HepG2 (cell line): ENCODE data around the gene CREBZF. TPM values are rescaled to one million over a fixed set of nuclear protein-coding genes. Genes with fewer than 3 reads are reported as not detected.
A peak's percentile ranks its signal among the peaks of the same experiment; 100 is the strongest.

Experiments used
- ARID2 ChIP-seq: sonication (generic); formaldehyde crosslinking; IDR thresholded peaks from 2 replicates; pipeline ENCODE4 v1.8.1; 2022; ENCODE audit warnings: mild to moderate bottlenecking, missing genetic modification reagents, borderline replicate concordance
- CTCF ChIP-seq: sonication (generic); formaldehyde crosslinking; IDR thresholded peaks from 2 replicates; pipeline ENCODE4 v1.5.0; 2020; ENCODE audit warnings: mild to moderate bottlenecking, missing genetic modification reagents, moderate library complexity
- FOXA1 ChIP-seq, 2 experiments: fragments of 450-650 bp in 1 of 2; sonication (generic) in 1 of 2; formaldehyde crosslinking in 1 of 2; IDR thresholded peaks; 2 replicates each; pipeline versions ENCODE4 v1.4.0 to v1.6.1; 2016 to 2020; ENCODE audit warnings: missing genetic modification reagents in 1 of 2
- HDAC1 ChIP-seq: sonication (generic); formaldehyde crosslinking; IDR thresholded peaks from 2 replicates; pipeline ENCODE4 v1.5.1; 2020; ENCODE audit warnings: mild to moderate bottlenecking, missing genetic modification reagents
- HNF4G ChIP-seq, 2 experiments: sonication (generic) in 1 of 2; formaldehyde crosslinking in 1 of 2; IDR thresholded peaks; 2 replicates each; pipeline versions ENCODE4 v1.4.0 to v1.6.1; 2011 to 2020; ENCODE audit warnings: borderline replicate concordance in 2 of 2, low read depth in 2 of 2, mild to moderate bottlenecking in 2 of 2, low read length in 1 of 2, missing genetic modification reagents in 1 of 2, moderate library complexity in 1 of 2
- IRF2 ChIP-seq: IDR thresholded peaks from 2 replicates; pipeline ENCODE4 v1.6.1; 2018; ENCODE audit warnings: missing genetic modification reagents, missing compliant biosample characterization
- MED1 ChIP-seq: sonication (generic); formaldehyde crosslinking; IDR thresholded peaks from 2 replicates; pipeline ENCODE4 v1.4.0; 2020; ENCODE audit warnings: missing genetic modification reagents
- MNT ChIP-seq: fragments of 450-650 bp; IDR thresholded peaks from 2 replicates; pipeline ENCODE4 v1.6.1; 2016
- NR2F2 ChIP-seq: IDR thresholded peaks from 2 replicates; pipeline ENCODE4 v1.6.1; 2012; ENCODE audit warnings: low read depth, inconsistent platforms, borderline replicate concordance
- PHF5A ChIP-seq: IDR thresholded peaks from one replicate; pipeline ENCODE4 v1.6.1; 2018; ENCODE audit warnings: low read depth, missing genetic modification reagents; ENCODE audit not compliant: unreplicated experiment
- POGK ChIP-seq: sonication (generic); formaldehyde crosslinking; conservative IDR thresholded peaks from 2 replicates; pipeline ENCODE4 v1.8.0; 2022; ENCODE audit warnings: mild to moderate bottlenecking, moderate library complexity, missing genetic modification reagents
- SMAD3 ChIP-seq: sonication (generic); formaldehyde crosslinking; IDR thresholded peaks from 2 replicates; pipeline ENCODE4 v1.4.0; 2020; ENCODE audit warnings: missing genetic modification reagents
- SMARCC2 ChIP-seq: fragments of 450-650 bp; IDR thresholded peaks from 2 replicates; pipeline ENCODE4 v1.6.1; 2017; ENCODE audit warnings: antibody characterized with exemption, mild to moderate bottlenecking
- SNAI1 ChIP-seq: sonication (generic); formaldehyde crosslinking; IDR thresholded peaks from 2 replicates; pipeline ENCODE4 v1.5.0; 2020; ENCODE audit warnings: mild to moderate bottlenecking, missing genetic modification reagents, borderline replicate concordance
- TMF1 ChIP-seq: sonication (generic); formaldehyde crosslinking; IDR thresholded peaks from 2 replicates; pipeline ENCODE4 v1.8.1; 2022; ENCODE audit warnings: low read depth, missing genetic modification reagents
- ZFX ChIP-seq: sonication (generic); formaldehyde crosslinking; IDR thresholded peaks from 2 replicates; pipeline ENCODE4 v1.4.0; 2020; ENCODE audit warnings: mild to moderate bottlenecking, low read depth, missing genetic modification reagents, moderate library complexity
- ZNF280D ChIP-seq: sonication (generic); formaldehyde crosslinking; IDR thresholded peaks from 2 replicates; pipeline ENCODE4 v1.5.1; 2020; ENCODE audit warnings: mild to moderate bottlenecking, missing genetic modification reagents
- ZNF326 ChIP-seq: sonication (generic); formaldehyde crosslinking; IDR thresholded peaks from 2 replicates; pipeline ENCODE4 v1.4.0; 2020; ENCODE audit warnings: missing genetic modification reagents, borderline replicate concordance
- ZNF441 ChIP-seq: sonication (generic); formaldehyde crosslinking; IDR thresholded peaks from 2 replicates; pipeline ENCODE4 v1.7.0; 2021; ENCODE audit warnings: missing genetic modification reagents, borderline replicate concordance
- ZNF670 ChIP-seq: sonication (generic); formaldehyde crosslinking; IDR thresholded peaks from 2 replicates; pipeline ENCODE4 v1.8.0; 2022; ENCODE audit warnings: mild to moderate bottlenecking, missing genetic modification reagents, borderline replicate concordance
- ZNF746 ChIP-seq: sonication (generic); formaldehyde crosslinking; IDR thresholded peaks from 2 replicates; pipeline ENCODE4 v1.8.0; 2022; ENCODE audit warnings: mild to moderate bottlenecking, missing genetic modification reagents
- ZNF777 ChIP-seq: sonication (generic); formaldehyde crosslinking; IDR thresholded peaks from 2 replicates; pipeline ENCODE4 v1.4.0; 2020; ENCODE audit warnings: missing genetic modification reagents
- polyA plus RNA-seq, 8 experiments: library from polyadenylated mRNA; depleted of rRNA in 3 of 8; stranded (reverse) in 7 of 8; unstranded in 1 of 8; fragments of >200 nt; fragmentation: Illumina TruSeq in 4 of 8; extraction: Trizol in 4 of 8; gene quantifications; 2 replicates each; pipeline versions ENCODE4 v1.2.1 to v1.2.3, GENCODE V29; 2011 to 2016; ENCODE audit warnings: low read depth in 4 of 8, missing spikeins in 1 of 8, mixed read lengths in 1 of 8; ENCODE audit not compliant: insufficient read depth in 1 of 8
- total RNA-seq, 5 experiments: library from RNA; depleted of rRNA; stranded (reverse); fragments of >200 nt; fragmentation: Illumina TruSeq; extraction: Trizol; gene quantifications; 2 replicates each; pipeline ENCODE4 v1.2.3, GENCODE V29; 2016; ENCODE audit warnings: low read depth in 1 of 5

Gene CREBZF
- total and polyA plus RNA-seq, 2 of the 13 experiments (the other 11 are each of a cell fraction or from before 2014, with no cell fraction given): 30.6 to 43.1 TPM

- TF ChIP-seq ZNF441 (CRISPR knock-in tag): peak; percentile 38; the same call in 1 of the 2 replicates
- peak; percentile 91 for TF ChIP-seq HDAC1 (CRISPR knock-in tag)
- no peak for TF ChIP-seq ZNF326 (CRISPR knock-in tag)
- TF ChIP-seq NR2F2: no peak
- TF ChIP-seq PHF5A (CRISPR knock-in tag): no peak
- no peak for TF ChIP-seq ZNF777 (CRISPR knock-in tag)
- TF ChIP-seq HNF4G (IDR thresholded peaks at IDR 0.05; ENCODE audit: borderline replicate concordance, low read depth, low read length): no peak
- no peak for TF ChIP-seq HNF4G (CRISPR knock-in tag; IDR thresholded peaks at IDR 0.05; ENCODE audit: borderline replicate concordance, low read depth)
- peak; percentile 47 for TF ChIP-seq MED1 (CRISPR knock-in tag)
- TF ChIP-seq CTCF: no peak; the same call in 1 of the 2 replicates
- TF ChIP-seq TMF1 (CRISPR knock-in tag): no peak
- no peak for TF ChIP-seq FOXA1 (IDR thresholded peaks at IDR 0.05)
- no peak for TF ChIP-seq FOXA1 (CRISPR knock-in tag; IDR thresholded peaks at IDR 0.05)
- peak; percentile 93 for TF ChIP-seq ZFX
- peak; percentile 85; the same call in 1 of the 2 replicates for TF ChIP-seq SMAD3 (CRISPR knock-in tag)
- peak; percentile 59; the same call in 1 of the 2 replicates for TF ChIP-seq ARID2
- no peak for TF ChIP-seq MNT
- no peak for TF ChIP-seq SNAI1 (CRISPR knock-in tag)
- TF ChIP-seq IRF2: no peak
- TF ChIP-seq POGK: no peak
- TF ChIP-seq SMARCC2: no peak
- no peak for TF ChIP-seq ZNF746 (CRISPR knock-in tag)
- no peak for TF ChIP-seq ZNF670 (CRISPR knock-in tag)
- TF ChIP-seq ZNF280D (CRISPR knock-in tag): no peak
Observed at GRCh38 chr11:85647604-85648299, 17.2 kb downstream of the CREBZF start, which contains the start of gene TMEM126A (continued).
